ENCODE measurements around the gene LAPTM5.

DNA sequence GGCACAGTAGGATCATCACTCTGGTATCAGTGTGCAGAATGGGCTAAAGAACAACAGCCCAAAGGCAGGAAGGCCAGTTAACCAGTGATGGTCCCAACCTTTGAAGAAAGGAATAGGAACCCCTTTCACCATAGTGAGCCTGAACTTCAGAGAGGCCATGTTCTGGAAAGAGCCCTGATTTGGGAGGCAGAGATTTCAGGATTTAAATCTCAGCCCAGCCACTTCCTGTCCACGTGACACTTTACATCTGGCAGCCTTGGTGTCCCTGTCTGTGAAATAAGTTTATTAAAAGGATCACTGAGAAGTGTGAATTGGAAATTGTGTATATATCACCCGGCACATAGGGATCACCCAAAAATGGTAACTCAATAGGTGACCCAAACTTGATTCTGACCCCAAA lies 47.2 kb downstream of the LAPTM5 start:
- no peak for TF ChIP-seq POLR2AphosphoS5 (IDR thresholded peaks at IDR 0.05)
- TF ChIP-seq, protein P1, sequence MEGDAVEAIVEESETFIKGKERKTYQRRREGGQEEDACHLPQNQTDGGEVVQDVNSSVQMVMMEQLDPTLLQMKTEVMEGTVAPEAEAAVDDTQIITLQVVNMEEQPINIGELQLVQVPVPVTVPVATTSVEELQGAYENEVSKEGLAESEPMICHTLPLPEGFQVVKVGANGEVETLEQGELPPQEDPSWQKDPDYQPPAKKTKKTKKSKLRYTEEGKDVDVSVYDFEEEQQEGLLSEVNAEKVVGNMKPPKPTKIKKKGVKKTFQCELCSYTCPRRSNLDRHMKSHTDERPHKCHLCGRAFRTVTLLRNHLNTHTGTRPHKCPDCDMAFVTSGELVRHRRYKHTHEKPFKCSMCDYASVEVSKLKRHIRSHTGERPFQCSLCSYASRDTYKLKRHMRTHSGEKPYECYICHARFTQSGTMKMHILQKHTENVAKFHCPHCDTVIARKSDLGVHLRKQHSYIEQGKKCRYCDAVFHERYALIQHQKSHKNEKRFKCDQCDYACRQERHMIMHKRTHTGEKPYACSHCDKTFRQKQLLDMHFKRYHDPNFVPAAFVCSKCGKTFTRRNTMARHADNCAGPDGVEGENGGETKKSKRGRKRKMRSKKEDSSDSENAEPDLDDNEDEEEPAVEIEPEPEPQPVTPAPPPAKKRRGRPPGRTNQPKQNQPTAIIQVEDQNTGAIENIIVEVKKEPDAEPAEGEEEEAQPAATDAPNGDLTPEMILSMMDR (IDR thresholded peaks at IDR 0.05 in 8 of 11, conservative IDR thresholded peaks at IDR 0.05 in 3 of 11), result no peak
- TF ChIP-seq POLR2A (IDR thresholded peaks at IDR 0.05), result no peak

Measured in spleen (tissue), 7 donors.